ENCODE measurements around the gene GCNT1.
"Not testable (repeated sequence)": the region's sequence is repeated elsewhere in the genome, so short reads cannot be mapped to it uniquely, and the experiment has no call there.

The GCNT1 gene

GRCh38 chr9:76486151-76486550 lies 27.2 kb downstream of the GCNT1 start:
- FAIRE-seq (no peak), DNase-seq (ENCODE audit: low spot score) (no peak)

- no peak for DNase-seq (ENCODE audit: low spot score)
- no peak for FAIRE-seq
These were observed 31.4 kb downstream of the GCNT1 start for GRCh38 chr9:76490249-76490990.

DNA sequence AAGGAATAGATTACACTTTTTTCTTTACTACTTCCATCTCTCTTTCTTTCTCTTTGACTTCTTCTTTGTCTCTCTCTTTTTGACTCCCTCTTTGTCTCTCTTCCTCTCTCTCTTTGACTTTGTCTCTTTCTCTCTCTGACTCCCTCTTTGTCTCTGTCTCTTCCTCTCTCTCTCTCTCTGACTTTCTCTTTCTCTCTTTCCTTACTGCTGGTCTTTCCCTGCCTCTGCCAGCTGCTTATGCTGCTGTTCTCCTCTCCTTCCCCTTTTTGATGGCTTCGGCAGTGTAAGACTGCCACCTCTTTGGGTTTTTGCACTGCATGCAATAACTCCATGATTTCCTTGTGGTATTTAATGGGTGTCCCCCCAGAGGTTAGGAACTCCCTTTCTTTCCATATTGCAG lies 32.1 kb downstream of the GCNT1 start:
- DNase-seq (ENCODE audit: low spot score); FAIRE-seq: not testable (repeated sequence)

- DNase-seq (ENCODE audit: low spot score); FAIRE-seq: not testable (repeated sequence)
These were observed 34.5 kb downstream of the GCNT1 start for GRCh38 chr9:76493496-76493895.

GRCh38 chr9:76500061-76500460 lies 41.1 kb downstream of the GCNT1 start:
- DNase-seq (ENCODE audit: low spot score): no peak
- FAIRE-seq: no peak

- no peak for FAIRE-seq
These were observed 43.8 kb downstream of the GCNT1 start for GRCh38 chr9:76502746-76503145.

DNA sequence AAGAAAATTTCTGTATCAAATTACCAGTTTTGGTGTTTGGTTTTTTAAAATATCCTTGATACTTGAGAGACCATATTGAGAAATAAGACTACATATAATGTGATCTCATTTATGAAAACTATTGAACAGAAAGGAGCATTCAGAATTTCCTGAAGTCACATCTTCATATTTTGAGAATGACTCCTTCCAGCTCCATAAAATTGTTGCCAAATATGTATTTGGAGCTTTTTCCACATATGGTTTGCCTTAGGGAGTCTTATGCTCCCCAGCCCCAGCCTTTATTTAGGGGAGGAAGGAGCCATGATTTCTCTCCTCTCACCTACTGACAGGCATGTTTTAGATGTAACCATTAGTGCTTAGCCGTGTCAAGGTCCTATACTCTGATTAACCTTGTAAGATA lies 51.1 kb downstream of the GCNT1 start:
- FAIRE-seq: no peak
- DNase-seq (ENCODE audit: low spot score): no peak

More at GRCh38 chr9:76502746-76503145, 43.8 kb downstream of the GCNT1 start:
- no peak for DNase-seq (ENCODE audit: low spot score)

DNA sequence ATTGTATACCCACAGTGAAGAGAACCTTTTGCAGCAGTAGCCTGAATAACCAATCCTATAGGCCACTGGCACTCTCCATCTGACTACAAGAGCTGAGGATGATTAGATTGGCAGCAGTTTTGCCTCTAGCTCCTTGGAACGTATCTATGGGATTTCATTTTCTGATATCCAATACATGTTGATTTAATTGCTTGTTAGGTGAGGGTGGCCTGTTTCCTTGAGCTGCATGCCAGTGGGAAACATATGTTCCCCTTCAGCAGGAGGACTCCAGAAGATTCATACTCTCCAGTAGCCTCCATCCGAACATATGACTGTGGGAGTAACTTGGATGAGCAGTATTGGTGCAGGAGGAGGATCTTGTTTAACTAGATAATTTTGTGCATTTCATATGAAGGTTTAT lies 51.5 kb downstream of the GCNT1 start:
- FAIRE-seq (no peak), DNase-seq (ENCODE audit: low spot score) (no peak)

- no peak for FAIRE-seq
These were observed 53.8 kb downstream of the GCNT1 start for GRCh38 chr9:76512826-76513225.

GRCh38 chr9:76516350-76516749 lies 57.4 kb downstream of the GCNT1 start:
- FAIRE-seq (no peak), DNase-seq (ENCODE audit: low spot score) (no peak)

More at GRCh38 chr9:76512826-76513225, 53.8 kb downstream of the GCNT1 start:
- no peak for DNase-seq (ENCODE audit: low spot score)

GRCh38 chr9:76516871-76517270 lies 57.9 kb downstream of the GCNT1 start:
- no peak for DNase-seq (ENCODE audit: low spot score)

DNA sequence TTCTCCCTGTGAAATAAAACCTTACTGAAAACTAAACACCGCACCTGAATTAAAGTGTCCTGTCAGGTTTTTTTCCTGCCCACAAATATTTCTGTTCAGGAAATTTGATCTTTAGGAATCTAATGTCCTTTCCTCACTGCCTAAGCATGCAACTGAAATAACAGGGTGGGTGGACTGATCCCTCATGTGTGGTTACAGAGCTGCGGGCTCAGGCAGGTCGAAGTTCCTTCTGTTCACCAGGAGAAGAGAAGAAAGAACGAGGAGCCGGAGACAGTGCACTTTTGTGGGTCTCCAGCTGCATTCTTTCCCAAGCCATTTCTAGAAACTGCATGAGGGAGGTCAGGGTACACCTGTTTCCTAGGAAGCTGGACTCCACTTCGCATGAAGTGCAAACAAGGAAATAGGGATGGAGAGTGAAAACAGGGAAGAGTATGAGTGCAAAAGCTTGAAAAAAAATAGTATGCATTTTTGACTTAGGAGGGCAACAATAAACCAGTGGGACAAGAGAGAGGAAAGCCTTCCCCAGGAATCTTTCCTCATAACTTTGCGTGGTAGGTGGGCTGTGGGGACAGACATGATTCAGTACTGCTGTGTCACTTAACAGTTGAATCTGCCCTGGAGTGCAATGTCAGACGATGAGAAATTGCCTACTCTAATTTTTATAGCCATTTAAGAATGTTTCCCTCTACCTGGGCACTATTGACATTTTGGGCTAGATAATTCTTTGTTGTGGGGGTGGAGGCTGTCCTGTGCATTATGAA lies 60.3 kb downstream of the GCNT1 start:
- no peak for FAIRE-seq
- peak; percentile 77 for DNase-seq (ENCODE audit: low spot score)

More at GRCh38 chr9:76516871-76517270, 57.9 kb downstream of the GCNT1 start:
- no peak for FAIRE-seq

DNA sequence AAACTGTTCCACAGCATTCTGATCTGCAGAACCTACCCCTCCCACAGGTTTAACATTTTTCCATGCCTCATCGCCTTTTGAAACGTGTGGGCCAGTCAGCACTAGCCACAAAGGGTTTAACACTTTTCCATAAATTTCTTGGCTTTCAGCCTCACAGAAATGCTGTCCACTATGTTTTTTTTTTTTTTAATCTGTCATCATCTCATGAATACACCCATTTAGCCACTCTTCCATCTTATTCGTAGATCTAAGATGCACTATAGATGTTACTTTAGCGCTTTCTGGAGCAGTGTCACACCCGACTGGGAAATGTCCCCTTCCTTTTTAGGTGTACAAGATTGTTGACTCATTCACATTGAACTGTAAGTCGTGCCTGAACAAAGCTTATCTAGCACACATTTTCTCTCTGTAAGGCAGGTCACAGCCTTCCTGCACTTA lies 62.3 kb downstream of the GCNT1 start:
- DNase-seq (ENCODE audit: low spot score): no peak
- no peak for FAIRE-seq

DNA sequence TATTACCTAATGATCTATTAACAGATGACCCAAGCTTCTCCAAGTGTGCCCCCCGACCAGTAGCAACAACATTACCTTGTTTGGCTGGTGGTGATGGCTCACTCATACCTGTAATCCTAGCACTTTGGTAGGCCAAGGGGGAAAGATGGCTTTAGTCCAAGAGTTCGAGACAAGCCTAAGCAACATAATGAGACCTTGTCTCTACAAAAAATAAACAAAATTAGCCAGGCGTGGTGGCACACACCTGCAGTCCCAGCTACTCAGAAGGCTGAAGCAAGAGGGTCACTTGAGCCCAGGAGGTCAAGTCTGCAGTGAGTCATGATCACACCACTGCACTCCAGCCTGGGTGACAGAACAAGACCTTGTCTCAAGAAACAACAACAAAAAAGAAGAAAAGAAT lies 62.9 kb downstream of the GCNT1 start:
- FAIRE-seq (no peak), DNase-seq (ENCODE audit: low spot score) (no peak)

- not testable (repeated sequence) for DNase-seq (ENCODE audit: low spot score); FAIRE-seq
These were observed 64.7 kb downstream of the GCNT1 start for GRCh38 chr9:76523617-76524200.

DNA sequence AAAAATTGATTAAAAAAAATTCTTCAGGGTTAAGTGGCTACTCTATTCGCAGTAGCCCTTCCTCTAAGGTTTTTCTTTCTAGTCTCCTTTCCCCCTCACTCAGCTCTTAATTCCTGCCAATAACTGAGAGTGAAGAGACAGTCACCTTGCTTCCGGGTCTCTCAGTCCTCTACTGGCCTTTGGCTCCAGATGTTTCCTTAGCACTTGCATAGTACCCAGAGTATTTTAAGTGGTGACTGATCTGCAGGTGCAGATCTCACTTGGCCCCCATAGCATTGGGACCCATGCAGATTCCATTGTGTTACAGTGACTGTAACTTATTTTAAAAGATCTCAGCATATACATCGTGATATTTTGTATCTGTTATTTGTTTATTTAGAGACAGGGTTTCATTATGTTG lies 66.2 kb downstream of the GCNT1 start:
- DNase-seq (ENCODE audit: low spot score) (no peak), FAIRE-seq (no peak)

DNA sequence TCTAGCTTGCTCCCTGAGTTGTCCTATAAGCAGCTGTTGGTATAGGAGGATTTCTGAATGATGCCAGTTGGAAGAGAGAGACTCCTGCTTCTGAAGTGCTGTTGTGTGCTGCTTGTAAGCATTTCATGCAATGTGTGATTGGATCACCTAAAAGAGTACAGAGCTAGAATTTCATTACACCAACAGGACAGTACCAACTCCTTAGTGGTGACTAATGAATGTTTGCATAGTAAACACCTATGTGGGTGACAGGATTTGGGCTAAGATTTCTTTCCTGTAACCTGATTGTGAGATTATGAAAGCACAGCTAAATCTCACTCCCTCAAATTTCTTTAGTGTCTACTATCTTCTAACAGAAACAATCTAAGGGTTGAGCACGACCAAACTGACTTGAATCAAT lies 67.0 kb downstream of the GCNT1 start:
- DNase-seq (ENCODE audit: low spot score): no peak

DNA sequence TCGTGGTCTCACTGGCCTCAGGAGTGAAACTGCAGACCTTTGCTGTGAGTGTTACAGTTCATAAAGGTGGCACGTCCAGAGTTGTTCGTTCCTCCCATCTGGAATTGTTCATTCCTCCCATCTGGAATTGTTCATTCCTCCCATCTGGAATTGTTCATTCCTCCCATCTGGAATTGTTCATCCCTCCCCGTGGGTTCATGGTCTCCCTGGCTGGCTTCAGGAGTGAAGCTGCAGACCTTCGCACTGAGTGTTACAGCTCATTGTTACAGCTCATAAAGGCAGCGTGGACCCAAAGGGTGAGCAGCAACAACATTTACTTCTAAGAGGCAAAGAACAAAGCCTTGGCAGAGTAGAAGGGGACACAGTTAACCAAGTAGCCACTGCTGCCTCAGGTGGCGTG lies 69.1 kb downstream of the GCNT1 start:
- FAIRE-seq: no peak
- DNase-seq (ENCODE audit: low spot score): no peak

More for the DNA sequence above, 67.0 kb downstream of the GCNT1 start:
- no peak for FAIRE-seq

DNA sequence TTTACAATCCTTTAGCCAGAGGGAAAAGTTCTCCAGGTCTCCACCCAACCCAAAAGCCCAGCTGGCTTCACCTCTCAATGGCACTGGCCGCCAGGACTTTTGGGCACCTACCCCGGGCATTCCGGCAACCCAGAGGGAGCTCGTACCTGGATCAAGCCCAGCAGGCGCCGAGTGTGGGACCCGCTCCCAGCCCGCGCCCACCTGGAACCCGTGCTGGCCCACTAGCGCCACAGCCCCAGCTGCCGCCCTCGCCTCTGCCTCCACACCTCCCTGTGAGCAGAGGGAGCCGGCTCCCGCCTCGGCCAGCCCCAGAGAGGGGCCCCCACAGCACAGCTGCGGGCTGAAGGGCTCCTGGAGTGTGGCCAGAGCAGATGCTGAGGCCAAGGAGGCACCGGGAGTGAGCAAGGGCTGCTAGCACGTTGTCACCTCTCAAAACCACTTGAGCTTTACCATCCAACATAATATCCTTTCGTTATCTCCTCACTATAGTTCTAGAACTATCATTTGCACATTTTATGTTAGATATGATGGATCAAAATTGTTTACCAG lies 69.7 kb downstream of the GCNT1 start:
- no peak for DNase-seq (ENCODE audit: low spot score)
- no peak for FAIRE-seq

GRCh38 chr9:76529653-76530052 lies 70.7 kb downstream of the GCNT1 start:
- DNase-seq (ENCODE audit: low spot score) (no peak), FAIRE-seq (no peak)

- no peak for DNase-seq (ENCODE audit: low spot score)
- no peak for FAIRE-seq
These were observed 71.6 kb downstream of the GCNT1 start for GRCh38 chr9:76530458-76531110.
